Diencephalon (tissue), 1 donor: Measurements from ENCODE around the gene RNF2. TPM values are rescaled to one million over a fixed set of nuclear protein-coding genes. Genes with fewer than 3 reads are reported as not detected.

Experiments used
- small RNA-seq: library from RNA; depleted of rRNA; stranded (forward); fragments of <200 nt; gene quantifications from one replicate; pipeline ENCODE3, GENCODE V24; 2014
- total RNA-seq: library from RNA; depleted of rRNA; stranded (reverse); fragments of >200 nt; gene quantifications from one replicate; pipeline ENCODE4 v1.2.3, GENCODE V29; 2014

The RNF2 gene
- total RNA-seq = 88.6 TPM

DNA sequence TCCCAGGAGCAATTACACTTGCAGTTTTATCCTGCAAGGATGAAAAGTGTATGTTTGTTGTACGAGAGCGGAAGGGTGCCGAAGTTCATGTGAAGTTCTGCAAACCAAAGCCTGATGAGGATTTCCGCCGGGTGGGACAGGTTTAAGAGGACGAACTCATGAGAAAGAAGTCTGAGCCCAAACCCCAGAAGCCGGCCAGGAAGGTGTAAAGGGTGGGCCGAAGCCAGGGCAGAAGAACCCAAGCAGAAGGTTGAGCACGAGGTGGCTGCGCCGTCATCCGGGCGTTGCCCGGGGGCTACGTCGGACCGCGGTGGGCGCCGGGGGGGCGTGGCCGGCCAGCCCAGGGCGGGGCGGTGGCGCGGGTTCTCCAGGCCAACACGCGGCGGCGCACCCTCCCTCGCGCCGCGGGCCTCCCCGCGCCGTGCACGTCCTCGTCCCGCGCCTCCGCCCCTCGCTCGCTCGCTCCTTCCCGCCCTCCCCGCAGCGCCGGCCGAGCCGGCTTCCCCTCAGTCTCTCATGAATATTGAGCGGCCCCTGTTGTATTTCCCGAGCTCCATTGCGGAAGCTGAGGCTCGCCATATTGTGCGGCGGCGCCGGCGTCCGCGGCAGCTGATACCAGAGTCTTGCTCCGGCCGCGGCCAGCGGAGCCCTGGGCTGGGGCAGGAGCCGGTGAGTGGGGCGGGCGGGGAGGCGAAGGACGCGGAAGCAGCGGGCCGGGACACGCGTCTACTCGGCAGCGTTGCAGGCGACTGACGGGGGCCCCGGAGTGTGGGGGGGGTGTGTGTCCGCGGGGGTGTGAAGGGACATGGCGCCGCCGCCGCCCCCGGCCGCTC is at the start of gene RNF2:
Gene RNF2 (plus strand): TSS at position 578 of the 833 bp plus-strand sequence. CDS start 41,996 bp downstream, outside the sequence.

Small RNA genes within 50 kb of the gene (small RNA-seq; reads per million reads assigned to genes)
- gene RNA5SP72 = not detected

Other genes starting within 250 kb of the RNF2 start
- gene NIBAN1, start 71.0 kb upstream of the RNF2 start, total RNA-seq = 3.5 TPM
- 22.8 TPM for gene TRMT1L, start 111.4 kb downstream of the RNF2 start, total RNA-seq
- gene SWT1, start 111.6 kb downstream of the RNF2 start, total RNA-seq = 36.0 TPM